ENCODE results near the gene ADAD2. TPM values are rescaled to one million over a fixed set of nuclear protein-coding genes. Genes with fewer than 3 reads are reported as not detected.

The ADAD2 gene
- total RNA-seq, 1 experiment from 2014 or later, result not detected

GRCh38 chr16:84218176-84218823, 27.3 kb downstream of the ADAD2 start:
- Histone ChIP-seq H3K27me3 (ENCODE audit: insufficient read depth, low read depth) (no peaks in the 10 kb centered on the region), H3K9me2 (ENCODE audit: insufficient read depth) (no peaks in the 10 kb centered on the region), H3F3A (ENCODE audit: insufficient read depth, low read depth) (no peaks in the 10 kb centered on the region; the same call in 1 of the 2 replicates), H4K20me1 (ENCODE audit: insufficient read depth) (no peaks in the 10 kb centered on the region), H3K4me1 (replicated peaks; ENCODE audit: insufficient read depth) (peaks cover 12% of the 10 kb centered on the region), H3K9me3 (ENCODE audit: insufficient read depth, low read depth) (0 out of 2 replicates have a peak, but pooled peaks cover 3% of the 10 kb centered on the region), H2AFZ (no peak overlapping the region), H3K27ac (no peak overlapping the region), H3K4me2 (no peak overlapping the region), H3K36me3 (ENCODE audit: low read depth) (no peaks in the 10 kb centered on the region), H3K4me3 (no peak overlapping the region), H3K79me2 (ENCODE audit: low read depth) (no peaks in the 10 kb centered on the region)
- intact Hi-C loops (cut with micrococcal nuclease; ENCODE audit: unreplicated experiment), result no loop called here
- ChIA-PET POLR2A (ENCODE audit: unreplicated experiment) (no interaction called here), CTCF (no interaction called here)
- no peak for DNase-seq
- no TSS peak for BruUV-seq (replicated peaks)
- TF ChIP-seq CTCF (conservative IDR thresholded peaks at IDR 0.05) (no peak), EZH2 (IDR thresholded peaks at IDR 0.05; ENCODE audit: low read depth) (no peak)

- 0 out of 2 replicates have a peak, but pooled peaks cover 3% of the 10 kb centered on the region for H3K9me3 ChIP-seq (ENCODE audit: insufficient read depth, low read depth)
- H3F3A ChIP-seq (ENCODE audit: insufficient read depth, low read depth), result no peaks in the 10 kb centered on the region; the same call in 1 of the 2 replicates
- no peaks in the 10 kb centered on the region for H4K20me1 ChIP-seq (ENCODE audit: insufficient read depth)
- H2AFZ ChIP-seq, result no peak overlapping the region
- H3K4me1 ChIP-seq (replicated peaks; ENCODE audit: insufficient read depth), result peaks cover 19% of the 10 kb centered on the region
- DNase-seq, result no peak
- no peaks in the 10 kb centered on the region for H3K36me3 ChIP-seq (ENCODE audit: low read depth)
- TF ChIP-seq EZH2 (IDR thresholded peaks at IDR 0.05; ENCODE audit: low read depth), result no peak
- no peak for TF ChIP-seq CTCF (conservative IDR thresholded peaks at IDR 0.05)
- intact Hi-C loops (cut with micrococcal nuclease; ENCODE audit: unreplicated experiment), result no loop called here
- no TSS peak for BruUV-seq (replicated peaks)
- no peaks in the 10 kb centered on the region for H3K79me2 ChIP-seq (ENCODE audit: low read depth)
- H3K4me3 ChIP-seq, result no peak overlapping the region
- no peak overlapping the region for H3K4me2 ChIP-seq
- CTCF ChIA-PET, result no interaction called here
- no peaks in the 10 kb centered on the region for H3K9me2 ChIP-seq (ENCODE audit: insufficient read depth)
- no peaks in the 10 kb centered on the region for H3K27me3 ChIP-seq (ENCODE audit: insufficient read depth, low read depth)
- no peak overlapping the region for H3K27ac ChIP-seq
- POLR2A ChIA-PET (ENCODE audit: unreplicated experiment), result no interaction called here
Observed at GRCh38 chr16:84218956-84219355, 28.0 kb downstream of the ADAD2 start.

- Histone ChIP-seq H4K20me1 (ENCODE audit: insufficient read depth) (no peaks in the 10 kb centered on the region), H3K27me3 (ENCODE audit: insufficient read depth, low read depth) (no peaks in the 10 kb centered on the region), H3K36me3 (ENCODE audit: low read depth) (no peaks in the 10 kb centered on the region), H3K79me2 (ENCODE audit: low read depth) (no peaks in the 10 kb centered on the region), H3K9me2 (ENCODE audit: insufficient read depth) (no peaks in the 10 kb centered on the region), H3K4me1 (replicated peaks; ENCODE audit: insufficient read depth) (peaks cover 17% of the 10 kb centered on the region), H3K27ac (no peak overlapping the region), H3K4me3 (no peak overlapping the region), H3F3A (ENCODE audit: insufficient read depth, low read depth) (no peaks in the 10 kb centered on the region; the same call in none of the 2 replicates), H3K9me3 (ENCODE audit: insufficient read depth, low read depth) (0 out of 2 replicates have a peak, but pooled peaks cover 3% of the 10 kb centered on the region), H2AFZ (no peak overlapping the region), H3K4me2 (no peak overlapping the region)
- no peak for DNase-seq
- intact Hi-C loops (cut with micrococcal nuclease; ENCODE audit: unreplicated experiment), result no loop called here
- no TSS peak for BruUV-seq (replicated peaks)
- ChIA-PET POLR2A (ENCODE audit: unreplicated experiment) (interaction anchor here (0.5 kb wide), 1 partner anchor 23 kb away, joined by 3 read pairs; no protein-coding TSS in a partner anchor), CTCF (no interaction called here)
- TF ChIP-seq CTCF (conservative IDR thresholded peaks at IDR 0.05), result no peak
Observed at GRCh38 chr16:84220851-84221250, 29.9 kb downstream of the ADAD2 start.
